Spleen (tissue), 7 donors: ENCODE data around the gene PITPNC1.

Source experiments
- CTCF ChIP-seq, 11 experiments: fragments of 200-600 bp in 7 of 11; fragments of 450-650 bp in 4 of 11; sonication (generic) in 4 of 11; IDR thresholded peaks in 8 of 11; conservative IDR thresholded peaks in 3 of 11; 1 replicate in 7 of 11; 2 replicates in 4 of 11; pipeline versions ENCODE4 v1.4.0 to v1.8.0; 2016 to 2021; ENCODE audit warnings: antibody characterized with exemption in 11 of 11, inconsistent platforms in 4 of 11, mild to moderate bottlenecking in 1 of 11
- POLR2A ChIP-seq, 3 donors: fragments of 450-650 bp; IDR thresholded peaks; one replicate each; pipeline ENCODE4 v1.5.1; 2017; ENCODE audit warnings: antibody characterized with exemption in 3 of 3, mild to moderate bottlenecking in 1 of 3
- POLR2AphosphoS5 ChIP-seq, 3 donors: sonication (generic); formaldehyde crosslinking; IDR thresholded peaks; one replicate each; pipeline ENCODE4 v1.5.1; 2017; ENCODE audit warnings: antibody characterized with exemption in 3 of 3
- donor health status: DM: no; HTN: no; CAD: no; lungs with moderate emphysema.
- donor health status: DM: no; HTN: no; CAD: no.
- donor health status: DM: no; HTN: no; CAD: no.

DNA sequence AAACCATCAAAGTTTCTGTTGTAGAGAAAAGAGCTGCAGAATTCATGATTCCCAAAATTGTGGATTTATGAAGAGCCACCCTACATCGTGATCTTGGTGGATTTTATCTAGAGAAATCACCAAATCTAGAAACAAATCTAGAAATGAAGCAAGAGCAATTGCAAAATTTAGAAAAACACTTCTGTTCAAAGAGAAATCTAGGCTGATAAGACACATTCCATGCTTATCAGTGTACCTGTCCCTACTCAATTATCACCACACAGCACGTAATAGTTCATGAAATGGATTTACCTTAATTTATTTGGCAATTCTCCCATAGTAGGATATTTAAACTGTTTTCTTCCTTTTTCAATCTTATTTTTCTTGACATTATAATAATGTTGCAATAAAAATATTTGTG lies 246.7 kb downstream of the PITPNC1 start:
- TF ChIP-seq POLR2A (IDR thresholded peaks at IDR 0.05) (no peak), CTCF (IDR thresholded peaks at IDR 0.05 in 8 of 11, conservative IDR thresholded peaks at IDR 0.05 in 3 of 11) (no peak), POLR2AphosphoS5 (IDR thresholded peaks at IDR 0.05) (no peak)
